WTC11 (cell line): ENCODE measurements around the gene SETD7. TPM values are rescaled to one million over a fixed set of nuclear protein-coding genes. Genes with fewer than 3 reads are reported as not detected.

Experiments
- ATAC-seq: fragments of 200-7000 bp; cut with Tn5 transposase; 2 replicates; pipeline ENCODE4 v1.10.0; 2021; ENCODE audit warnings: mild to moderate bottlenecking, moderate library complexity
- CTCF ChIA-PET: fragments of 300-600 bp; sonication (Branson Sonifier 250); formaldehyde crosslinking; loops from one replicate; lab custom pipeline; 2021; ENCODE audit warnings: antibody characterized with exemption; lab: Charles Lee
- POLR2A ChIA-PET: fragments of 350-600 bp; sonication (Branson Sonifier 250); formaldehyde crosslinking; loops from one replicate; lab custom pipeline; 2021; ENCODE audit warnings: antibody characterized with exemption; lab: Charles Lee
- DNase-seq: peaks from one replicate; pipeline ENCODE4 v3.0.0; 2021; ENCODE audit warnings: low spot score
- H3K27ac Mint-ChIP-seq: 2 replicates; pipeline ENCODE4 v1.8.0; 2021; ENCODE audit warnings: mixed read lengths
- H3K27me3 Mint-ChIP-seq: 2 replicates; pipeline ENCODE4 v1.8.0; 2021; ENCODE audit warnings: low read depth, mild to moderate bottlenecking, moderate library complexity, mixed read lengths
- H3K36me3 Mint-ChIP-seq: 2 replicates; pipeline ENCODE4 v1.8.0; 2021; ENCODE audit warnings: mixed read lengths
- H3K4me1 Mint-ChIP-seq: 2 replicates; pipeline ENCODE4 v1.8.0; 2022; ENCODE audit warnings: mixed read lengths
- H3K4me3 Mint-ChIP-seq: 2 replicates; pipeline ENCODE4 v1.8.0; 2021; ENCODE audit warnings: mild to moderate bottlenecking, moderate library complexity, mixed read lengths
- H3K9me3 Mint-ChIP-seq: 2 replicates; pipeline ENCODE4 v1.8.0; 2021; ENCODE audit warnings: mixed read lengths
- ARID4B ChIP-seq: sonication (generic); formaldehyde crosslinking; IDR thresholded peaks from 2 replicates; pipeline ENCODE4 v1.8.0; 2023; ENCODE audit warnings: missing genetic modification reagents, mild to moderate bottlenecking, borderline replicate concordance
- ATF1 ChIP-seq: sonication (generic); formaldehyde crosslinking; IDR thresholded peaks from 2 replicates; pipeline ENCODE4 v1.8.1; 2023; ENCODE audit warnings: mild to moderate bottlenecking, moderate library complexity, missing genetic modification reagents
- CBFB ChIP-seq: sonication (generic); formaldehyde crosslinking; IDR thresholded peaks from 2 replicates; pipeline ENCODE4 v1.8.1; 2022; ENCODE audit warnings: mild to moderate bottlenecking, low read depth, missing genetic modification reagents
- E2F1 ChIP-seq: sonication (generic); formaldehyde crosslinking; IDR thresholded peaks from 2 replicates; pipeline ENCODE4 v1.8.0; 2022; ENCODE audit warnings: mild to moderate bottlenecking, missing genetic modification reagents
- ETV6 ChIP-seq: sonication (generic); formaldehyde crosslinking; IDR thresholded peaks from 2 replicates; pipeline ENCODE4 v1.8.1; 2022; ENCODE audit warnings: mild to moderate bottlenecking, missing genetic modification reagents
- IRF1 ChIP-seq: sonication (generic); formaldehyde crosslinking; IDR thresholded peaks from 2 replicates; pipeline ENCODE4 v1.8.0; 2023; ENCODE audit warnings: missing genetic modification reagents
- MAX ChIP-seq: sonication (generic); formaldehyde crosslinking; IDR thresholded peaks from 2 replicates; pipeline ENCODE4 v1.8.0; 2022; ENCODE audit warnings: mild to moderate bottlenecking, missing genetic modification reagents
- MYBL2 ChIP-seq: sonication (generic); formaldehyde crosslinking; IDR thresholded peaks from 2 replicates; pipeline ENCODE4 v1.8.1; 2023; ENCODE audit warnings: mild to moderate bottlenecking, moderate library complexity, missing genetic modification reagents
- STAT6 ChIP-seq: sonication (generic); formaldehyde crosslinking; conservative IDR thresholded peaks from 2 replicates; pipeline ENCODE4 v1.8.1; 2023; ENCODE audit warnings: mild to moderate bottlenecking, low read depth, missing genetic modification reagents, moderate library complexity
- TEAD1 ChIP-seq: sonication (generic); formaldehyde crosslinking; IDR thresholded peaks from 2 replicates; pipeline ENCODE4 v1.8.0; 2022; ENCODE audit warnings: mild to moderate bottlenecking, missing genetic modification reagents
- TEAD4 ChIP-seq: sonication (generic); formaldehyde crosslinking; IDR thresholded peaks from 2 replicates; pipeline ENCODE4 v1.8.0; 2022; ENCODE audit warnings: mild to moderate bottlenecking, missing genetic modification reagents
- USF1 ChIP-seq: sonication (generic); formaldehyde crosslinking; IDR thresholded peaks from 2 replicates; pipeline ENCODE4 v1.8.0; 2022; ENCODE audit warnings: mild to moderate bottlenecking, missing genetic modification reagents
- ZNF232 ChIP-seq: sonication (generic); formaldehyde crosslinking; IDR thresholded peaks from 2 replicates; pipeline ENCODE4 v1.8.0; 2022; ENCODE audit warnings: mild to moderate bottlenecking, missing genetic modification reagents
- ZNF416 ChIP-seq: fragments of 250-450 bp; sonication (Bioruptor Pico); IDR thresholded peaks from 2 replicates; pipeline ENCODE4 v1.9.0; 2021; ENCODE audit warnings: mild to moderate bottlenecking, inconsistent platforms
- ZNF671 ChIP-seq: fragments of 250-450 bp; sonication (Bioruptor Pico); IDR thresholded peaks from 2 replicates; pipeline ENCODE4 v1.8.0; 2021; ENCODE audit warnings: mild to moderate bottlenecking
- total RNA-seq: library from RNA; stranded (reverse); gene quantifications from 3 replicates; pipeline ENCODE4 v1.2.3, GENCODE V29; 2021

The SETD7 gene
- total RNA-seq, 1 experiment from 2014 or later: 5.6 TPM

- no peak for TF ChIP-seq STAT6
- TF ChIP-seq, all 79 proteins: peak for 0
Measured at GRCh38 chr4:139584013-139584412, 28.0 kb upstream of the SETD7 start (continued).

- ATAC-seq: no peak
- CTCF ChIA-PET: interaction anchor here (1.1 kb wide), 1 partner anchor 22 kb away, joined by 3 read pairs; no protein-coding TSS in a partner anchor
- POLR2A ChIA-PET: no interaction called here
- Mint-ChIP-seq H3K27me3 (peaks cover 59% of the 10 kb centered on the region), H3K4me1 (peaks cover 23% of the 10 kb centered on the region), H3K4me3 (no peak overlapping the region), H3K36me3 (no peaks in the 10 kb centered on the region), H3K27ac (no peak overlapping the region), H3K9me3 (no peaks in the 10 kb centered on the region)
- TF ChIP-seq ARID4B (CRISPR knock-in tag) (no peak), TEAD4 (CRISPR knock-in tag) (no peak), IRF1 (CRISPR knock-in tag) (no peak), TEAD1 (no peak), ZNF232 (CRISPR knock-in tag) (no peak), ZNF671 (CRISPR knock-in tag) (no peak)
- DNase-seq: no peak
Measured at GRCh38 chr4:139582044-139582443, 26.0 kb upstream of the SETD7 start.

- Mint-ChIP-seq H3K36me3 (no peaks in the 10 kb centered on the region), H3K27me3 (peaks cover 63% of the 10 kb centered on the region), H3K4me1 (peaks cover 23% of the 10 kb centered on the region), H3K9me3 (no peaks in the 10 kb centered on the region), H3K27ac (no peak overlapping the region), H3K4me3 (no peak overlapping the region)
- CTCF ChIA-PET: interaction anchor here (1.1 kb wide), 1 partner anchor 23 kb away, joined by 3 read pairs; no protein-coding TSS in a partner anchor
- DNase-seq: no peak
- no peak for ATAC-seq
- POLR2A ChIA-PET: no interaction called here
- TF ChIP-seq STAT6 (no peak), CBFB (CRISPR knock-in tag) (no peak), E2F1 (CRISPR knock-in tag) (no peak), USF1 (CRISPR knock-in tag) (0 out of 2 replicates have a peak, but pooled peaks have one; percentile 18), ZNF416 (CRISPR knock-in tag) (no peak), IRF1 (CRISPR knock-in tag) (no peak), ETV6 (CRISPR knock-in tag) (no peak), ATF1 (CRISPR knock-in tag) (no peak), MYBL2 (no peak), MAX (CRISPR knock-in tag) (no peak)
Measured at GRCh38 chr4:139581096-139581495, 25.1 kb upstream of the SETD7 start.
